Mesothelial cell of epicardium (in vitro differentiated cells): Measurements from ENCODE around the gene PPP1CB. TPM values are rescaled to one million over a fixed set of nuclear protein-coding genes. Genes with fewer than 3 reads are reported as not detected.

ENCODE experiments used
- DNase-seq, 2 experiments: peaks; one replicate each; pipeline ENCODE4 v3.0.0; 2021; ENCODE audit warnings: low spot score in 2 of 2; ENCODE audit not compliant: unreplicated experiment in 2 of 2
- H3K27ac Mint-ChIP-seq: 2 replicates; pipeline ENCODE4 v1.8.0; 2021; ENCODE audit warnings: mixed read lengths
- H3K27me3 Mint-ChIP-seq: 2 replicates; pipeline ENCODE4 v1.8.0; 2021; ENCODE audit warnings: low read depth, mixed read lengths
- H3K36me3 Mint-ChIP-seq: 2 replicates; pipeline ENCODE4 v1.8.0; 2021; ENCODE audit warnings: mixed read lengths
- H3K4me1 Mint-ChIP-seq: 2 replicates; pipeline ENCODE4 v1.8.0; 2021; ENCODE audit warnings: mixed read lengths
- H3K4me3 Mint-ChIP-seq: 2 replicates; pipeline ENCODE4 v1.8.0; 2021; ENCODE audit warnings: mild to moderate bottlenecking, moderate library complexity, mixed read lengths
- H3K9me3 Mint-ChIP-seq: 2 replicates; pipeline ENCODE4 v1.8.0; 2021; ENCODE audit warnings: mixed read lengths
- CTCF ChIP-seq: fragments of 200-600 bp; sonication (generic); IDR thresholded peaks from one replicate; pipeline ENCODE4 v1.5.0; 2021; ENCODE audit warnings: antibody characterized with exemption; ENCODE audit not compliant: unreplicated experiment
- total RNA-seq: library from RNA; stranded (reverse); gene quantifications from 3 replicates; pipeline ENCODE4 v1.2.1, GENCODE V29; 2021

PPP1CB gene
- total RNA-seq, 1 donor from 2014 or later, result 161 TPM

DNA sequence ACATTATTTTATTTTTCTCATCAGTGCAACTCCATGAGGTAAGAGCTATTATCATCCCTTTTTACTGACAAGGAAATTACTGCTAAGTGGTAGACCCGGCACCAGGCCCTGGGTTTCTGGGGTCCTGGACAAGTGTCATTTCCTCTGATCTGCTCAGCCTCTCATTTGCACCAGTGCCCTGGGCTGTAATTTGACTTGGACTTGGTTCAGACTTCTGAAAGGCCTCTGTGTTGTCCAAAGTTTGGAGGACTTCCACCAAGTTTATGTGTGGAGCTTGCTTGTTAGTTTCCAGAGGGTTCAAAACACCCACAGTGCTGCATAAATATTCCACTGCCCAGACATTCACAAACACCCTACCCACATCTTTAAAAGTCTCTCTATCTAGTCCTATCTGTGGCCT lies 44.0 kb upstream of the PPP1CB start:
- H3K27me3 Mint-ChIP-seq, result no peaks in the 10 kb centered on the region
- DNase-seq, result no peak
- H3K9me3 Mint-ChIP-seq, result peaks cover 21% of the 10 kb centered on the region
- TF ChIP-seq CTCF, result no peak
- no peak overlapping the region for H3K4me3 Mint-ChIP-seq
- H3K27ac Mint-ChIP-seq, result no peak overlapping the region
- no peaks in the 10 kb centered on the region for H3K36me3 Mint-ChIP-seq
- H3K4me1 Mint-ChIP-seq, result peaks cover 4% of the 10 kb centered on the region

DNA sequence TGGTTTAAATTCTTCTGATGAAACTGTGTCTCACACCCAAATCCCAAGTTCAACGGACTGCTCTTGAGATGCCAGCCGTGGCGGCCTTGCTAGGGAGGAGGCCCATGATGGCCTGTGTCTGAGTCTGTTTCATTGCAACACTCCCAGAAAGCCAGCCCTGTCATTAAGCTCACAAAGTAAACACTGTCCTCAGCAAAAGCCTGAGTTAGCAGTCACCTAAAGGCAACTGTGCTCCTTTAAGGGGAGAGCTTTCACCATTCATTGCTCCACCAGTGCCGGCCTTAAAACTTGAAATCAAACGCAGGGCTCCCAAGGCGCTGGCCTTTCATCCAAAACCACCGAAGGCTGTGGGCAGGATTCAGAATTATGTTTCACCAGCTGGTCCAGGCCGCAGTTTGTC lies 42.5 kb upstream of the PPP1CB start:
- H3K36me3 Mint-ChIP-seq, result no peaks in the 10 kb centered on the region
- peaks cover 5% of the 10 kb centered on the region for H3K4me1 Mint-ChIP-seq
- H3K27me3 Mint-ChIP-seq, result no peaks in the 10 kb centered on the region
- H3K9me3 Mint-ChIP-seq, result peaks cover 24% of the 10 kb centered on the region
- TF ChIP-seq CTCF, result no peak
- DNase-seq, result no peak
- H3K27ac Mint-ChIP-seq, result peak overlapping the region; percentile 25
- no peak overlapping the region for H3K4me3 Mint-ChIP-seq

- Mint-ChIP-seq H3K4me3 (no peak overlapping the region), H3K36me3 (no peaks in the 10 kb centered on the region), H3K27me3 (no peaks in the 10 kb centered on the region), H3K27ac (no peak overlapping the region), H3K4me1 (peaks cover 5% of the 10 kb centered on the region), H3K9me3 (peaks cover 17% of the 10 kb centered on the region)
- no peak for TF ChIP-seq CTCF
- no peak for DNase-seq
Measured at GRCh38 chr2:28710545-28710944, 41.1 kb upstream of the PPP1CB start.

DNA sequence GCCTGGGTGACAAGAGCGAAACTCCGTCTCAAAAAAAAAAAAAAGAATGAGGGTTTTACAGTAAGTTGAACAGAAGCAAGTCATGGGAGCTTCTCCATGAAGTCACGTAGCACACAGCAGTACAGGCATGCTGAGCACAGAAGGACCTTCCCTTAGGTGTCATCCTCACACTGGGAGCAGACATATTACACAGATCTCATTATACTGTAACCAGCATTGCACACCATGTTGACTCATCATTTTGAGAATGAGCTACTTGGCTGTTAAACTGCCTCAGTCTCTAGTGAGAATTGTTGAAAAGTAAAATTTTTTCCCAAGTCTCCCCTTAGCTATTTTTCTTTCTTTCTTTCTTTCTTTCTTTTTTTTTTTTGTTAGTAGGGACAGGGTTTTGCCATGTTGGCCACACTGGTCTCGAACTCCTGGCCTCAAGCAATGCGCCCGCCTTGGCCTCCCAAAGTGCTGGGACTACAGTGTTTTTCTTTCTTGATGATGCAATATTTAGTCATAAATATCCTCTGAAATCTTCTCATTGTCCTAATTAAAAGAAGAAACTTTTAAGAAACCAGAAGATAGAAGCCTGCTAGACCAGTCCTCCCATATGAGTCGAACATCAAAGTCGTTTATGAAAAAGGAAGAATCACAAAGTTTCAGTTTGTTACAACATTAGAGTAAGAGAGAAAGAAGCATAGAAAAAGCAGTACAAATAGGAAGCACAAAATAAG lies 37.9 kb upstream of the PPP1CB start:
- peak overlapping the region; percentile 81 for H3K27ac Mint-ChIP-seq
- H3K4me3 Mint-ChIP-seq, result no peak overlapping the region
- no peaks in the 10 kb centered on the region for H3K36me3 Mint-ChIP-seq
- H3K4me1 Mint-ChIP-seq, result peaks cover 25% of the 10 kb centered on the region
- DNase-seq, result no peak
- no peak for TF ChIP-seq CTCF
- H3K27me3 Mint-ChIP-seq, result no peaks in the 10 kb centered on the region
- peaks cover 4% of the 10 kb centered on the region for H3K9me3 Mint-ChIP-seq

DNA sequence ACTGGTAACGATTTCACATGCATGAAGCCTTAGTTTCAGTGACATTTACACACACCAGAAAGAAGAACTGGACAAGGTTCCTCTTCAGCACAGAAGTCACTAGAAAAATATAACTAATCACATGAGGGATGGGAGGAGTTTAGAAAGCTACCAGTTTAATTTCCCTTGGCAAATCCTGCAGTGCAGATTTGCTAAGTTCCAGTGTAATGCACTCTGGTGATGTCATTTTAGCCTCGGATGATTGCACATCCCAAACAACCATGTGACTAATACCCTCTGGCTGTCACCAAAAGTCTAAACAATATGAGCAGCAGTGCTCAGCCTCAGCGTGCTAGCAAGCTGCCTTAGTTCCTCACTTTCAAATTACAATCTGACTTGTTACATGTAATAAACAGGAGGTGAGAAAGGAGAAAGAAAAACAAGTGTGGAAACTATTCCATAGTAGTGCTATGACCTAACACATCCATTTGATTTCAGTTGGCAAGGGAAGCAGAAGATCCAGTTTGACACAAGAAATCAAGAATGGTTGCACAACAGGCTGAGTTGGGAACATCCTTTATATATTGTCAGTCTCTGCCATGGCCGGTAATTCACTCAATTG lies 35.3 kb upstream of the PPP1CB start:
- H3K27ac Mint-ChIP-seq, result peak overlapping the region; percentile 98
- H3K4me1 Mint-ChIP-seq, result peaks cover 26% of the 10 kb centered on the region
- no peak for TF ChIP-seq CTCF
- no peaks in the 10 kb centered on the region for H3K27me3 Mint-ChIP-seq
- no peak for DNase-seq
- H3K36me3 Mint-ChIP-seq, result no peaks in the 10 kb centered on the region
- H3K9me3 Mint-ChIP-seq, result peaks cover 7% of the 10 kb centered on the region
- no peak overlapping the region for H3K4me3 Mint-ChIP-seq
